NOMO-1 (cell line): ENCODE measurements around the gene UBFD1.
A peak's percentile ranks its signal among the peaks of the same experiment; 100 is the strongest.
"Not testable (repeated sequence)": the region's sequence is repeated elsewhere in the genome, so short reads cannot be mapped to it uniquely, and the experiment has no call there.

Source experiments
- DNase-seq, 2 experiments: peaks; one replicate each; lab custom pipeline; 2025; ENCODE audit not compliant: unreplicated experiment in 2 of 2; lab: John Stamatoyannopoulos, UW

Gene UBFD1

DNA sequence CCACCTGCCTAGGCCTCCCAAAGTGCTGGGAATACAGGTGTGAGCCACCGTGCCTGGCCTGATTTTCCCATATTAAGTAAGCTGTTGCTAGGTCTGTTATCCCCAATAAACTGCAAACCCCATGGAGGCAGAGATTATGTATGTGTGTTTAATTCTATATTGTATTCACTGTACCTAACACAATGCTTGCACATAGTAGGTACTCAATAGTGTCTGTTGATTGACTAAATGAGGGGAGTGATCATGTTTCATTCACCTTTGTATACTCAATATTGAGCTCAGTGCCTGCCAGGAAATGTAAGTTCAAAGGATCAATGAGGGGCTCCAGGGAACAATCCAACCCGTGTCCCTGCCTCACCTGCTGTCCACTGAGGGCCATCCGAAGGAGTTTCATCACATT, 32.6 kb upstream of the UBFD1 start:
- DNase-seq: no peak

DNA sequence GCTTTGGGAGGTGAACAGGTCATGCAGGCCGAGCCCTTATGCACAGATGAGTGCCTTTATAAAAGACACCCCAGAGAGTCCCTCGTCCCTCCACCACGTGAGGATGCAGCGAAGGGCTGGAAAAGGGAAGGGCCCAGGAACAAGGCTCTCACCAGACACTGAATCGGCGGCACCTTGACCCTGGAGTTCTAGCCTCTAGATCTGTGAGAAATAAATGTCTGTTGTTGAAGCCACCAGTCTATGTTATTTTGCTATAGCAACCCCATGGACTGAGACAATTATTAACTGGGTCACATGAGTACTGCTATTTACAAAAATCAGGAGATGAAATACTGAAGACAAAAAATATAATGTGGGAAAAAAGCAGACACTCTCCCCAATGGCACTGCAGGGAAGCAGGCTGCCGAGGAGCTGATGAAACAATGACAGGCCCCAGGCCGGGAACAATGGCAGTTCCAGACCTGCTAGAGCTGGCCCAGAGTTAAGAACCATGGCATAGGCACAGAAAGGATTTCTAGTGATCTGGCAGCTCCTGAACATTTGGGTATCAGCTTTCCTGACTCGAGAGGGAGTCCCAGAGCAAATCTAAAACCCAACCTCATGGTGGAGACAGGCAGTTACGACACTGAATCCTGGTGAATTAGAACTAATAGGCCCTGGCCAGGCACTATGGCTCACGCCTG, 29.4 kb upstream of the UBFD1 start:
- DNase-seq: no peak

DNA sequence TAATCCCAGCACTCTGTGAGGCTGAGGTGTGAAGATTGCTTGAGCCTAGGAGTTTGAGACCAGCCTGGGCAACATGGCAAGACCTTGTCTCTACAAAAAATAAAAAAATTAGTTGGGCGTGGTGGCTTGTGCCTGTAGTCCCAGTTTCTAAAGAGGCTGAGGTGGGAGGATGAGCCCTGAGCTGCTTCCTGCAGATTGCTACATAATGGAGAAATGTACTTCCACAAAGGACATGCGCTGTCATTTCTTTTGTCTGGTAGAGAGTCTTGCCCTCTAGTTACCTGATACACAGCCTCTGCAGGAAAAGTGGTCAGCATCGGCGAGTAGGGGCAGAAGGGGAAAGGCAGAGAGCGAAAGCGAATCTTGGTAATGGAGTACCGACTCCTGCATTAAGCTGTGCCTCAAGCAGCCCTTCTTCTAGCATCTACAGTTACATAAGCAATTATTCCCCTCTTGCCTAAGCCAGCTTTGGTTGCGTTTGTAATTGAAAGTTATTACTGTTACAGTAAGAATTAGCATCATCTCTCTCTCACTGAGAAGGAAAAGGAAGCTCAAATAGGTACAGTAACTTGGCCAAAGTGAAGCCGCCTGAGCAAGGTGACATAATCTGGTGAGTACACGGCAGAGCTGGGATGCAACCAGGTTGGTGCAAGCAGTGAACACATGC, 28.8 kb upstream of the UBFD1 start:
- peak; percentile 29 to 68 for DNase-seq

DNA sequence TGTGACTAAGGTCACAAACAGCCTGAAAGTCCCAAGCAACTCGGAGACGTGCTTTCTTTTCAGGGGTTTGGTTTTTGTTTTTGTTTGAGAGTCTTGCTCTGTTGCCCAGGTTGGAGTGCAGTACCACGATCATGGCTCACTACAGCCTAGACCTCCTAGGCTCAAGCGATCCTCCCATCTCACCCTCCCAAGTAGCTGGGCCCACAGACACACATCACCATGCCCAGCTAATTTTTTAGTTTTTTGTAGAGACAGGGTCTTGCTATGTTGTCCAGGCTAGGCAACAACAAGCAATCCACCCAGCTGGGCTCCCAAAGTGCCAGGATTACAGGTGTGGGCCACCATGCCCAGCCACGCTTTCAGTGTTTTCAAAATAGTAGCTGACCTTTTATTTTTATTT, 27.5 kb upstream of the UBFD1 start:
- DNase-seq: no peak

DNA sequence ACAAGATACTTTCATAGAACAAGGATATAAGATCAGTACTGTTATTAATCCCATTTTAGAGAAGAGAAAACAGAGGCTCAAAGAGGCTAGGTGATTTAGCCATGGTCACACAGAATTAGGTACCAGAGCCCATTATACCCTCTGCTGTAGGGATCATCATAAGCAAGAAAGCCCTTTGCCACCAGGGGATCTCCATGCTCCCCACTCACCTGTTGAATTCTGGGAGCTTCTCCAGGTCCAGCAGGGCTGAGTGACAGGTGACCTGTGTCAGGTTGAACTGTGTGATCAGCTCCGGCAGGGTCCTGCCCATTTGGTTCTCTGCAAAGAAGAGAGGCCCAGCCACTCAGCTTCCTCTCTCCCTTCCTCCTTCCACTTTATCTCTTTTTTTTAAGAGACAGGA, 25.1 kb upstream of the UBFD1 start:
- no peak for DNase-seq

DNA sequence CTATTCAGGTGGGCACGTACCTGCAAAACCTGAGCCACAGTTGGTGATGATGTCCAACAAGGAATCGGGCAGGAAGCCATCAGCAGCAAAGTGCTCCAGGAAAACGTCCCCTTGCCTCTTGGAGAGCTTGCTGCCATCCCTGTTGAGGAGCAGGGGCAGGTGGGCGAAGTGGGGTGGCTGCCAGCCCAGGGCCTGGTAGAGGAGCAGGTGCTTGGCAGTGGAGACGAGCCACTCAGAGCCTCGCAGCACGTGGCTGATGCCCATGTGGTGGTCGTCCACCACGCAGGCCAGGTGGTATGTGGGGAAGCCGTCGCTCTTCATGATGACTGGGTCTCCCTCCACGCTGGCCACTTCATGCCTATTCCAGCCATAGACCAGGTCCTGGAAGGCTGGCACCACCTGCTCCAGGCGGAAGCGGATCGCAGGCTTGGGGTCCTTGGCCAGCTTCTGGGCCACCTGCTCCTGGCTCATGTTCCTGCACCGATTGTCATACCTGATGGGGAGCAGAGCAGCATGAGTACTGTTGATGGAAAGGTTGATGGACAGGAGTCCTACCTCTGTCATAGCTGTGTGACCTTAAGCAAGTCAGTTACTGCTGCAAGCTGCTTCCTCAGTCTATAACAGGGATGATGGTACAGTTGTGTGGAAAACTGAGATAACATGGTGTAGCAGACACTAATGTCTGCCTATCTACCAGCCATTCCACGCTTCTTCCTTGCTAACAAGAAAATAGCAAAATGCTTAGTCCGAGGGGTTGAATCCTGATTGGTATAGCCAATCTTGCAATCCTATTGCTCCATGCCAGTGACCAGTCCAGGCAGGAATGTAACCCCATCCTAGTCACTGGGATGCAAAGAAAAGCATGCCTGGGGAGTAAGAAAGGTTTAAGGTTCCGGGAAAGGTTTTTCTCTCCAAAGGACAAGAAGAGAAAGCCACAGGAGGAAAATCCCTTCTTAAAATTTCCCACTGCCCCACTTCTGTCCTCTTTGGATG, 22.4 kb upstream of the UBFD1 start:
- no peak for DNase-seq

DNA sequence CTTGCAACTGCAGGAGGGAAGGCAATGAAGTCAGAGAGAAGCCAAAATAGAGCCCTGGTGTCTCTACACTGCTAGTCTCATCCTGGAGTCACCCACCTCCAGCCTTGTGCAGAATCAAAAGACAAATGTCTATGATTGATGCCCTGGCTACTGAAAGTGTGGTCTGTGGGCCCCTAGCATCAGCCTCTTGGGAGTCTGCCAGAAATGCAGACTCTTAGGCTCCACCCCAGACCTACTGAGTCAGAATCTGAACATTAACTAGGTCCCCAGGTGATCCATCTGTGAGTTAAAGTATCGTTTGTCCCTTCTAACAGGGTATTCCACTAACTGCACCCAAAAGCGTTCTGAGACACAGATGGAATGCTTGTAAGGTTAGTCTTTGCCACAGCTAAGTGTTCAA, 21.6 kb upstream of the UBFD1 start:
- no peak for DNase-seq

DNA sequence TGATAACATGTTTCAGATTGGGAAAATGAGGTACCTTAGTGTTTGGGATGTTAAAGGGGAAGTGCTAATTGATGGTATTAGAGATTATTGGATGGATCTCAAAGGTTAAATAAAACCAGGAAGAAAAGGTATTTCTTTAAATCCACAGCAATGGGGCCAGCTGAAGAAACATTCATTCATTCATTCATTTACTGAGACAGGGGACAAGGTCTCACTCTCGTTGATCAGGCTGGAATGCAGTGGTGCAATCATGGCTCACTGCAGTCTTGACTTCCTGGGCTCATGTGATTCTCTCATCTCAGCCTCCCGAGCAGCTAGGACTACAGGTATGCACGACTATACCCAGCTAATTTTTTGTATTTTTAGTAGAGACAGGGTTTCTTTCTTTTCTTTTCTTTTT, 20.1 kb upstream of the UBFD1 start:
- no peak for DNase-seq

DNA sequence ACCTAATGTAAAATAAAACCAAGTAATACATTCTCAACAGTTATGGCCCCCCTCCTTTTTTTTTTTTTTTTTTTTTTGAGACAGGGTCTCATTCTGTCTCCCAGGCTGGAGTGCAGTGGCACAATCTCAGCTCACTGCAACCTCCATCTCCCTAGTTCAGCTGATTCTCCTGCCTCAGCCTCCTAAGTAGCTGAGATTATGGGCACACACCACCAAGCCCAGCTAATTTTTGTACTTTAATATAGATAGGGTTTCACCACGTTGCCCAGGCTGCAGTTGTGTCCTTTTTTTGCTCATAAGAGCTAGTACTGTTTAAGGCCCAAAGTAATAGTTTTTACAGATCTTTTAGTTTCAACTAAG, 18.6 kb upstream of the UBFD1 start:
- DNase-seq: no peak

DNA sequence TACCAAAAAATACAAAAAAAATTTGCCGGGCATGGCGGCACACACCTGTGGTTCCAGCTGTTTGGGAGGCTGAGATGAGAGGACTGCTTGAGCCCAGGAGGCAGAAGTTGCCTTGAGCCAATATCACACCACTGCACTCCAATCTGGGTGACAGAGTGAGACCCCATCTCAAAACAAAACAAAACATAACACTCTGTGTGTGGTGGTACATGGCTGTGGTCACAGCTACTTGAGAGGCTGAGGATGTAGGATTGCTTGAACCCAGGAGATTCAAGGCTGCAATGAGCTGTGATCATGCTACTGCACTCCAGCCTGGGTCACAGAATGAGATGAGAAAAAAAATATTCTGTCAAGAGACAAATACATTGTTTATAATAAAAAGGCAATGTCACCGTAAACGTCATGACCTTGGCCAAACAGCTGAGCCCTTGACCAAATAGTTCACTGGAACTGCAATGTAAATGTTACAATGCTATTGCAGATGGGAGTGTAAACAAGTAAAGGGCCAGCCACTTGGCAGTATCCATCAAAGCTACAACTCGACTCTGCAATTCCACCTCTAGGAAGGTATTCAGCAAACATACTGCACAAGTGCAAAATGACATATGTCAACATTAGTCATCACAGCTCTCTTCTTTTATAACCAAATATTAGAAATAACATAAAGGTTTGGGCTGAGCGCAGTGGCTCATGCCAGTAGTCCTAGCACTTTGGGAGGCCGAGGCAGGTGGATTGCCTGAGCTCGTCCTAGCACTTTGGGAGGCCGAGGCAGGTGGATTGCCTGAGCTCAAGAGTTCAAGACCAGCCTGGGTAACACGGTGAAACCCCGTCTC, 17.3 kb upstream of the UBFD1 start:
- no peak for DNase-seq

DNA sequence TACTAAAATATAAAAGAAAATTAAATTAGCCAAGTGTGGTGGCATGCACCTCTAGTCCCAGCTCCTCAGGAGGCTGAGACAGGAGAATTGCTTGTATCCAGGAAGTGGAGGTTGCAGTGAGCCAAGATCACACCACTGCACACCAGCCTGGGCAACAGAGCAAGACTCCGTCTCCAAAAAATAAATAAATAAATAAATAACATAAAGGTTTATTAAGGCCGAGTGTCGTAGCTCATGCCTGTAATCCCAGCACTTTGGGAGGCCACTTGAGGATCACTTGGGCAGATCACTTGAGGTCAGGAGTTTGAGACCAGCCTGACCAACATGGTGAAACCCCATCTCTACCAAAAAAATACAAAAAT, 16.7 kb upstream of the UBFD1 start:
- DNase-seq: not testable (repeated sequence)

DNA sequence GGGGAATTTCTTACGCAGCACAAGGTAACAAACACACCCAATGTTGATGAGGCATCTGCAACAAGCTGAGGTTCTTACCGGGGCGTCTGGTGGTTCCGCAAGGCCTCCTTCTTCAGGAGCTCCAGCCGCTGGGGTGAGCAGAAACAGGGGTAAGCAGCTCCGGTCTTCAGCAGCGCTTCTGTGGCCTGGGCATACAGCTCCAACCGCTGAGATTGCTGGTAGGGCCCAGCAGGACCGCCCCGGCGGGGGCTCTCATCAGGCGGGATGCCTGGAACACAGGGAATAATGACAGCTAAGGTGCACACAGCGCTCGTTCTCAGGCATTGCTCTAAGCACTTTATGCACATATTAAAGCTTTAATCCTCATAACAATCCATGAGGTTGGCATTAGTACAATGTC, 13.1 kb upstream of the UBFD1 start:
- DNase-seq: no peak

DNA sequence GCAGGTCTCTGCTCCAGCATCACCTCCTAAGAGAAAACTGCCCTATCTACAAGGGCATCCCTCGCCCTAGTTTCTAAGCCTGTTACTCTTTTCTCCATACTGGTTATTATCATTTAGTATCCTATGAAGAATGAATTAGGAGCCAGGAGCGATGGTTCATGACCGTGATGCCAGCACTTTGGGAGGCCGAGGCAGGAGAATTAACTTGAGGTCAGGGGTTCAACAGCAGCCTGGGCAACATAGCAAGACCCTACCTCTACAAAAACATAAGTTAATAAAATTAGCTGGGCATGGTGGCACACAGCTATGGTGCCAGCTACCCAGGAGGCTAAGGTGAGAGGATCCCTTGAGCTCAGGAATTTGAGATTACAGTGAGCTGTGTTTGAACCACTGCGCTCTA, 7.6 kb upstream of the UBFD1 start:
- no peak for DNase-seq

DNA sequence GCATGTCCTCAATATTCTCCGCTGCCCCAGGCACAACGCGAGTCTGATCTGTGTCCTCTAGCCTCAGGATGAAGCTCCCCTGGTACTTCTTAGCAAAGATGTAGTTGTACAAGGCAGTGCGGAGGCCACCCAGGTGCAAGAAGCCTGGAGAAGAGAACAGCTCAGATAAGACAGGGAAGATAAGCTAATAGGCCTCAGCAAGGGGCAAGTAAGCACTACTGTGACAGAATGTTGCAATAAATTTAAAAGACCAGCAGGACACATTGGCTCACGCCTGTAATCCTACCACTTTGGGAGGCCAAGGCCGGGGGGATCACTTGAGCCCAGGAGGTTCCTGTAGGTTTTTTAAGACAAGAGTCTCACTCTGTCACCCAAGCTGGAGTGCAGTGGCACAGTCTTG, 5.4 kb upstream of the UBFD1 start:
- no peak for DNase-seq

DNA sequence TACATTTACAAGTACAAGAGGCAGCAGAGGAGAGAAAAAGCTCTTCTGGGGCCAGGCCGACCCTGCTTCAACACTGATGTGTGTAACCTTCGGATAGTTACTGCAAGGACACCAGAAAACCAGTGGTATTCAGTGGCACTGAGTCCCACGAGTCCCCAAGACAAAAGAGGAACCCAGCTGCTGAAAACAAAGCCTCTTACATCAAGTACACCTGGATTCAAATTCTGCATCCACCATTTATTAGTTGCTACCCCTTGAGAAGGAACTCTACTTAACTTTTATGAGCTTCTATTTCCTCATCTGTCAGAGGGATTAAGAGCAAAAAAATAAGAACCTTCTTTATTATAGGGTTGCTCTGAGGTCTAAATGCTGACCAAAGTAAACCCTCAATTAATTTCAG, 3.0 kb upstream of the UBFD1 start:
- DNase-seq: no peak

DNA sequence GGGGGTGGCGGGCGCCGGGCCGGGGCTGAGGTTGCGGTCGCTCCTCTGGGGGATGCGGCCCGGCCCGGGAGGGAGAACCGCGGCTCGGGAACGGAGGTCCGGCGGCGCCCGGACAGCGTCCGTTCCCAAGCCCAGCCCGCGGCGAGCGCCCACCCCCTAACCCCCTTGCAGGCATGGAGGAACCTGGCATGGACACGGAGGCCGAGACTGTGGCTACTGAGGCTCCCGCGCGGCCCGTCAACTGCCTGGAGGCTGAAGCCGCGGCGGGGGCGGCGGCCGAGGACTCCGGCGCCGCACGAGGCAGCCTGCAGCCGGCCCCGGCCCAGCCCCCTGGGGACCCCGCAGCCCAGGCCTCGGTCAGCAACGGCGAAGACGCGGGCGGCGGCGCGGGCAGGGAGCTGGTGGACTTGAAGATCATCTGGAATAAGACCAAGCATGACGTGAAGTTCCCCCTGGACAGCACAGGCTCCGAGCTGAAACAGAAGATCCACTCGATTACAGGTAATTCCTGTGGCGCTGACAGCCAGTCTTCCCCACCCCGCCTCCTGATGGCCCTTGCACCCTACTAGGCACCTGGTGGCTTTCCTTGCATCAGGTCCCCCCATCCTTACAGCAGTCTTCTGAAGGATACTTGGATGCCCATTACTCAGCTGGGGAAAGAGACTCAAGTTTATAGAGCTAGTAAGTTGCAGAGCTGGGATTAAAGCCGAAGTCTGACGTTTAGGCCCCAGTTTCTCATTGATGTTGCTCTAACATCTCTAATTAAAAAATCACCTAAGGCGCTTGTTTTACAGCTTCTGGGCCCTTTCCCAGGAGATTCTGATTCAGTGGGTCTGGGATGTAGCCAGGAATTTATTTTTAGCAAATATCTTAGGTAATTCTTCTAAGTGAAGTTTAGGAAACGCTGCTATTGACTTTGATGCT, 514 bp downstream of the UBFD1 start:
- DNase-seq: no peak

DNA sequence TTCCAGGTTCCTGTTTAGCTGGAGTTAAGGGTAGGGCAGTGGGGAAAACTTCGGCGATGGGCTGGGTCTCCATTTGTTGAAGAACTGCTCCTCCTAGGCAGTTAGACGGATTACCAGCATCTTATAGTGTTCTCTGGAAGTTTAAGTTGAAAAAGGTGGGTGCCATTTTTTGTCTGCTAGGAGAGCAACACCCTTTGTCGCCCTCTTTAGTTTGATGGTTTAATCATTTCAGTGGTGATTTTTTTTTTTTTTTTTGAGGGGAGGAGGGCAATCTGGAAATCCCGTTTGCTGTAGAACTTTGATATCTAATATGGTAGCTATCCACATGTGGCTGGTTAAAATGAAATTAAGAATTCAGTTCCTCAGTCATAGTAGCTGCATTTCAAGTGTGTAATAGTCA, 4.1 kb downstream of the UBFD1 start:
- no peak for DNase-seq

DNA sequence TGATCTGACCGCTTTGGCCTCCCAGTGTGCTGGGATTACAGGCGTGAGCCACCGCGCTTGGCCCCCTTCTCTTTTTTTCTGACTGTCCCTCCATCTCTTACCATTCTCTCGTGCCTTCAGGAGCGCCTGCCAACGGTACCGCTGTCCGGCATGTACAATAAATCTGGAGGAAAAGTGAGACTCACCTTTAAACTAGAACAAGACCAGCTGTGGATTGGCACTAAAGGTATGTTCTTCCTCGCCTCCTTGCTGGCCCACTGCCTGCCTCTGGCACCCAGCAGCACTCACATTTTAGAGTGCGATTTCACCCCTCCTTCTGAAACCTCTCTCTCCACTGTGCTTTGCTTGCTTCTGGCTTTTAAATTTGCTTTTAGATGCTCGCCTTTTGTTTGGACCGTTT, 5.0 kb downstream of the UBFD1 start:
- DNase-seq: no peak

DNA sequence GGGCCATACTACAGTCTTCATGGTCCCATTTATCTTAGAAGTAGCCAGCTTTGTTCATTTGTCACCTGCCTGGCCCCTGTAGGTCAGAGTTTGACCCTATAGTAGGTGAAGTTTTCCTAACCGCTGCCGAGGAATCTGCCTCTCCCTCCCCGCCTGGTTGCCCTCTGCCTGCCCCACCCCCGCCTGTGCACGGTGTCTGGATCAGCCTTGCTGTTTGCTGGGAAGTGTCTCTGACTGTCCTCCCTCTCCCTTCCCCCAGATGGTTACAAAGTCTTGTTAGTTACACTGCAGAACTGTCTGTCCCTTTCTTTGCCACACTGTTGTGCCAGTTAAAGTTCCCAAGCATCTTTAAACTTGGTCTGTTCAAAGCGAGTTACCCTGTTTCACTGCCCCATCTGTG, 5.7 kb downstream of the UBFD1 start:
- DNase-seq: no peak
